ENCODE measurements around the gene HHAT. TPM values are rescaled to one million over a fixed set of nuclear protein-coding genes. Genes with fewer than 3 reads are reported as not detected.

The HHAT gene
- total RNA-seq = 1 to 10 TPM in 2 of 4 donors, under 1 TPM in 2; 0.83 to 1.6 (median 1.2) TPM

DNA sequence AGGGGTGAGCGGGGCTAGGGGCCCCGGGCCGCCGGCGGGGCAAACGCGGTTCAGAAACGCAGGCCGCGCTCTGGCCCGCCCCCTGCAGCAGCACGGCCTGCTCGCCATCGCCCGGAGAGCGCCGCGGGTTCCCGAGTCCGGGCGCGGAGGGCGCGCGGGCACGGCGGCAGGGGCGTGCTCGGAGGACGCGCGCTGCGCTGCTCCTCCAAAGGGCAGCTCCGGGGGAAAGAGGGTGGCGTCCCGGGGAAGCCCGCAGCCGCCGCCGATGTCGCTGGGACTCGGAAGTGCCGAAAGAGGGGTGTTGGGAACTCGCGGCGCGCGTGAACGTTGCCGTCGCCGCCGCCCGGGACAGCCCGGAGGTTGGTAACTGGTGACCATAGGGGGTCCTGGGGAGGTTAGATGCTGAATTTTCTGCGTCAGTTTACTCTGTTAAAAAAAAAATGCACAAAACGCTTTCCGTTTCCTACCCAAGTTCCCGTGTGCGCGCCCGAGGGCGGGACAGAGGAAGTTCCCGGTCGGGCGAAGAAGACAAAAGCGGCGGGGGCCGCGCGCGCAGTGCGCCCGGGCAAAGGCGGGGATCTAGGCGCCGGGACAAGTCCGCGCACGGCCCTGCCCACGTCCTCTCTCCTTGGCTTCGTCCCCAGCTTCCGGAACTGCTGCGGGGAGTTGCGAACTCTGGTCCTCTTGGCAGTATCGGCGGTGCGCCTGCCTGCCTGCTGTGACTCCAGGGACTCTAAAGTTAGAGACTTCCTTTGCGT is at the start of gene HHAT:
Gene HHAT, plus strand, starts transcription at position 157 of the 758 bp plus-strand sequence. CDS start 20,074 bp downstream, outside the sequence.
- peak within 1 kb of the TSS; percentile 73 to 89 (median 82) for H3K4me3 ChIP-seq
- H3K36me3 ChIP-seq = no peaks in the 10 kb centered on the region
- DNase-seq (ENCODE audit: extremely low spot score) = no peak
- no peaks in the 10 kb centered on the region for H3K27me3 ChIP-seq
- WGBS = 0% methylated on average over 62 of the region's 89 CpGs
- H3K9me3 ChIP-seq = no peaks in the 10 kb centered on the region
- TF ChIP-seq CTCF (IDR thresholded peaks at IDR 0.05) (peak in 2 of 3 experiments; percentile 15 to 18), POLR2AphosphoS5 (IDR thresholded peaks at IDR 0.05) (peak in 1 of 2 donors; percentile 58), EP300 (IDR thresholded peaks at IDR 0.05) (no peak), POLR2A (IDR thresholded peaks at IDR 0.05; ENCODE audit: low read depth) (no peak)
- intact Hi-C loops (cut with DNase I) = loop anchor here (10.0 kb wide), 1 partner anchor 464 kb away; no protein-coding TSS in a partner anchor
- H3K27ac ChIP-seq (replicated peaks in 1 of 4) = peak within 1 kb of the TSS; percentile 86 to 95 (median 88)
- peaks cover 7 to 22% (median 17%) of the 10 kb centered on the region in 4 donors for H3K4me1 ChIP-seq

- Histone ChIP-seq H3K36me3 (no peaks in the 10 kb centered on the region), H3K9me3 (peaks cover 0 to 23% (median 16%) of the 10 kb centered on the region in 4 donors), H3K4me1 (no peaks in the 10 kb centered on the region), H3K27me3 (no peaks in the 10 kb centered on the region), H3K27ac (replicated peaks in 1 of 4) (no peak overlapping the region), H3K4me3 (no peak overlapping the region)
- 84% methylated on average over 5 of the region's 5 CpGs for WGBS
- intact Hi-C loops (cut with DNase I) = no loop called here
- no peak for DNase-seq (ENCODE audit: extremely low spot score)
- TF ChIP-seq POLR2A (IDR thresholded peaks at IDR 0.05; ENCODE audit: low read depth) (no peak), POLR2AphosphoS5 (IDR thresholded peaks at IDR 0.05) (no peak), EP300 (IDR thresholded peaks at IDR 0.05) (no peak), CTCF (IDR thresholded peaks at IDR 0.05) (no peak)
Observed at GRCh38 chr1:210280221-210280620, 48.5 kb upstream of the HHAT start.

GRCh38 chr1:210288116-210288515 is 40.6 kb upstream of the HHAT start:
- H3K4me1 ChIP-seq = peaks cover 13 to 18% (median 16%) of the 10 kb centered on the region in 4 donors
- 91% methylated on average over 4 of the region's 4 CpGs for WGBS
- no peaks in the 10 kb centered on the region for H3K36me3 ChIP-seq
- H3K9me3 ChIP-seq = no peaks in the 10 kb centered on the region
- no peak overlapping the region for H3K27ac ChIP-seq (replicated peaks in 1 of 4)
- H3K4me3 ChIP-seq = no peak overlapping the region
- DNase-seq (ENCODE audit: extremely low spot score) = no peak
- no peaks in the 10 kb centered on the region for H3K27me3 ChIP-seq
- no peak for TF ChIP-seq CTCF (IDR thresholded peaks at IDR 0.05)
- TF ChIP-seq POLR2A (IDR thresholded peaks at IDR 0.05; ENCODE audit: low read depth) = no peak
- no peak for TF ChIP-seq POLR2AphosphoS5 (IDR thresholded peaks at IDR 0.05)
- TF ChIP-seq EP300 (IDR thresholded peaks at IDR 0.05) = no peak
- intact Hi-C loops (cut with DNase I) = no loop called here

DNA sequence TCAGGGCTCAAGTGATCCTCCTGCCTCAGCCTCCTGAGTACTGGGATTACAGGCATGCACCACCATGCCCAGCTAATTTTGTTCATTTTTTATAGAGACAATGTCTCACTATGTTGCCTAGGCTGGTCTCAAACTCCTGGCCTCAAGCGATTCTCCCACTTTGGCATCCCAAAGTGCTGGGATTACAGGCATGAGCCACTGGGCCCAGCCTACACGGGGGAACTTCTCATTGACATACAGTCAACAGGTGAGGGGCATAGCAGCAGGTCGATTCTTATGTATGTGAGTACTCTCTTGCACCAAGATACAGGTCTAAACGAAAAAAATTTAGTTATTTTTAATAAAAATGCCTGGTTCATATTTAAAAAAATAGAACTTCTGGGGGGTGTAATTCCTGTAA is 39.5 kb upstream of the HHAT start:
- DNase-seq (ENCODE audit: extremely low spot score) = no peak
- no peaks in the 10 kb centered on the region for H3K27me3 ChIP-seq
- 90% methylated on average over 4 of the region's 4 CpGs for WGBS
- H3K4me1 ChIP-seq = peaks cover 25 to 29% (median 27%) of the 10 kb centered on the region in 4 donors
- H3K36me3 ChIP-seq = no peaks in the 10 kb centered on the region
- H3K27ac ChIP-seq (replicated peaks in 1 of 4) = no peak overlapping the region
- H3K4me3 ChIP-seq = no peak overlapping the region
- no peaks in the 10 kb centered on the region for H3K9me3 ChIP-seq
- TF ChIP-seq EP300 (IDR thresholded peaks at IDR 0.05) (no peak), POLR2AphosphoS5 (IDR thresholded peaks at IDR 0.05) (no peak), CTCF (IDR thresholded peaks at IDR 0.05) (no peak), POLR2A (IDR thresholded peaks at IDR 0.05; ENCODE audit: low read depth) (no peak)
- intact Hi-C loops (cut with DNase I) = no loop called here

All from esophagus muscularis mucosa (tissue), 4 donors.